ENCODE data around the gene ABLIM1. TPM values are rescaled to one million over a fixed set of nuclear protein-coding genes. Genes with fewer than 3 reads are reported as not detected.
A peak's percentile ranks its signal among the peaks of the same experiment; 100 is the strongest.

ABLIM1 gene
- total RNA-seq, 2 donors from 2014 or later, result 79.4 to 123 TPM

DNA sequence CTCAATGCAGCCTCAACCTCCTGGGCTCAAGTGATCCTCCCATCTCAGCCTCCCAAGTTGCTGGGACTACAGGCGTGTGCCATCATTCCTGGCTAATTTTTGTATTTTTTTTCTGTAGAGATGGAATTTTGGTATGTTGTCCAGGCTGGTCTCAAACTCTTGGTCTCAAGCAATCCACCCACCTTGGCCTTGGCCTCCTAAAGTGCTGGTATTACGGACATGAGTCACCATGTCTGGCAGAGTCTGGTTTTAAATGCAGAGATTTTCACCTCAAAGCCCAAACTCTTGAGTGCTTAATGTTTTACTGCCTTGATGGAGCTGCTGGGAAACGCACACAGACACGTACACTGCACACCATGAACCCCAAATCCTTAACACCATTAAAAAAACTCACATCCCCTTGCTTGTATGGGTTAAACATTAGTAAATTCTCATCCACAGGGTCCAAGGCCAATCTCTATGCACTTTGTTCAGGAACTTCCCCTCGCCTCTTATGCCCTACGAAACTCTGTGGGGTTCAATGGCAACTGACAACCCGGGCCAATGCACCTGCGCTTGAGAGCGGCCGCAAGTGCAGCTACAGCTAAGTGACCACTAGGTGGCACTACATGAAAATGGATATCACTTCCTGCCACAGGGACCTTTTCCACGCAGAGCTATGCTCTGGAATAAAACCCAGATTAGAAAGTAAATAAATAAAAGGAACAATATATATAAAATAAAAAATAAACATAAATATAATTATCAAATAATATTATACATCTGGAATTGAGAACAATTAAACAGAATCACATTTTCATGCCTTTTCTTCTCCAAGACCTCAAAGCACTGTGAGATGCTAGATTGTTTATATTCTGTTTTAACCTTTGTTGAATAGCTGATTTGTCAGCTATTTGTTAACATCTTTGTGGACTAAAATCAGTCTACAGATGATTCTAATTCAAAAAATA is 186.8 kb downstream of the ABLIM1 start:
- intact Hi-C loops (cut with DNase I), result loop anchor here in 1 of 2 donors (10.0 kb wide), 1 partner anchor 74 kb away; no protein-coding TSS in a partner anchor
- DNase-seq (ENCODE audit: low spot score), result peak; percentile 88

DNA sequence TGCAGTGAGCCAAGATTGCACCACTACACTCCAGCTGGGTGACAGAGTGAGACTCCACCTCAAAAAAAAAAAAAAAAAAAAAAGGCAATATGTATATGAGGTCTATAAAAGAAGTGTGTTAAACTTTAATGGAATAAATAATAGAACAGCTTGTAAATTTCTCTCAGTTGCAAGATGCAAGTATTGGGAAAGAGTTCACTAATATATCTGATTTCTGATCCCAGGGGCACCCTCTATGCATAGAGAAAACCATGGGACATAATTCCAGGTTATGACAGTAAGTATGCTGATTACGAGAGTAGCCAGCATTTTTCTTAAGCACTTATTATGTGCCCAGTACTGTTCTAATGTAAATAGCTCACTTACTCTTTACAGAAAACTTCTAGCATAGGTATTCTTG is 187.7 kb downstream of the ABLIM1 start:
- intact Hi-C loops (cut with DNase I), result loop anchor here in 1 of 2 donors (10.0 kb wide), 1 partner anchor 74 kb away; no protein-coding TSS in a partner anchor
- no peak for DNase-seq (ENCODE audit: low spot score)

DNA sequence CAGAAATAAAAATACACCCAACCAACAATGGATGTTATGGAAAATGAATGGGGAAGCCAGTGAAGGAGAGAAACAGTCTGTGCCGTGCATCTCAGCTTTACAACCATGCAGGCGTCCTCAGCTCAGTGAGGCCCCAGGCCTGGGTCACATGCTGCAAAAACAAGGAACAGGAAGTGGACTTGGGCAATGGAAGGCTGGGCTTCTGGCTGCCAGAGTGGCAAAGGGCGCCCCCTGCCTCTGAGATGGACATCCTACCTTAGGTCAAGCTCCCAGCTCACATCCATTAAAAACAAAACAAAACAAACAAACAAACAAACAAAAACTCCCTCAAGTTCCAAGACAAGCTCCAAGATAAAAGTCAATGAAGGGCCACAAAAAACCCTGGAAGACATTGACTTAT is 199.1 kb downstream of the ABLIM1 start:
- DNase-seq (ENCODE audit: low spot score), result peak; percentile 84
- intact Hi-C loops (cut with DNase I), result no loop called here

DNA sequence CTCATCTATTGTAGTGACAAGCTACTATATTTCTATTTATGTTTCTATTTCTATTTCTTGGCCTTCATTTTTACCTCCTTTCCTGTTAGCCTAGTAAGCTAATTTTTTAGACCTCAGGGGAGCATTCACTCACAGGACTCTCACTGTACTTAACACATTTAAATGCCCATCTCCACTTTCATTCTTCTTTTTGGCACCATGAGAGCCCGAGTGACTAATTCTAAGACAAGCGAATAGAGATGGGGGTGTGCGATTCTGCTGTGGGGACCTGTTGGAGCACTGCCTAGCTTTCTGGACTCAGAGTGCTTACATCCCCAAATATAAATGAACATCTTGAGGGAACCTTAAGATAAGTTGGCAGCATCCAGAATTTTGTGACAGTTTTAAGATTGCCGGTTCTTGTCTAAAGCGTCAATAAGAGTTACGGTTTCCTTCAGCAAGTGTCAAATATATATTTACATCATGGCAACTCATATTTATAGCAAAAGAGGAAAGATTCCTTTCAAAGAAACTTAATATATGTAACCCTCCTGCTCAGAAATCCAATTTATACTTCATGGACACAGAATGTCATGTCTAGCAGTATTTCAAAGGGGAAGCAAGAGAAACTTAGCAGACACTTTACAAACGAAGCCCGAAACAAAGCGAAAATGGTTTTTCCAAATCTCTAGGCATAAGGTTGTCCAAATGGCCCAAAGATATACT is 199.7 kb downstream of the ABLIM1 start:
- DNase-seq (ENCODE audit: low spot score), result no peak
- intact Hi-C loops (cut with DNase I), result no loop called here

DNA sequence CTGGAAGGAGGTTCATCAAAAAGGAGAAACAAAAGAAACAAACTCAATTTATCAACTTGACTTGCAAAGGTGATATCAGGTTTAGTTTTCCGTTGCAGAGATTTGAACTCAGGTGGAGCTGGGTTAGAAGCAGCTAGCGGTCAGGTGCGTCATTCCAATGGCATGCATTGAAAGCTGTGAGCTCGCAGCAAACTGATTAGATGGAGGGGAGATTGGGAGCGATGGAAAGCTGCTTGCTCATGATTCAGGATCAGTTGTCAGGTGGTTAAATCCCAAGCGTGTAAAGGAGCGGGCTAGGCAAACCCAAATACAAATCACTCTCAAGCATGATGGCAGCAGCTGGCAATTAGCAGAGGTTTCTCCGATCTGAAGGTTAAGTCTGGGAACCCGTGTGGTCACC is 204.5 kb downstream of the ABLIM1 start:
- no peak for DNase-seq (ENCODE audit: low spot score)
- intact Hi-C loops (cut with DNase I), result no loop called here

DNA sequence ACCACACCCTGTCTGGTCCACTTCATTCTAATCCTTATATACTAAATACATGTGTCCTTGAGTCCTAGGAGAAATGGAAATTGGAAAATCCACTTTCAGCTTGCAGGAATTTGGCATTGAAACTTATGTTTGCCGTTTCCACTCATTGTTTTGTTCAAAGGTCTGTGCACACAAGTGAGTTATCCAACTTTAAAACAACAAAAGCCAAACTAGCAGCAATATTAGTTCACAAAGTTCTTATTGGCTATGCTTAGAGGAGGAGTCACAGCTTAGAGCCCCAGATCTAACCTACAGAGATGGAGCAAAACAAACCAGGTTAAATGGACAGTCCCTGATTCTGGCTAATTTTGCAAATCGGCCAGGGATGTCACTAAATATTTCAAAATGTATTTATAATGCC is 209.2 kb downstream of the ABLIM1 start:
- DNase-seq (ENCODE audit: low spot score), result no peak
- intact Hi-C loops (cut with DNase I), result no loop called here

DNA sequence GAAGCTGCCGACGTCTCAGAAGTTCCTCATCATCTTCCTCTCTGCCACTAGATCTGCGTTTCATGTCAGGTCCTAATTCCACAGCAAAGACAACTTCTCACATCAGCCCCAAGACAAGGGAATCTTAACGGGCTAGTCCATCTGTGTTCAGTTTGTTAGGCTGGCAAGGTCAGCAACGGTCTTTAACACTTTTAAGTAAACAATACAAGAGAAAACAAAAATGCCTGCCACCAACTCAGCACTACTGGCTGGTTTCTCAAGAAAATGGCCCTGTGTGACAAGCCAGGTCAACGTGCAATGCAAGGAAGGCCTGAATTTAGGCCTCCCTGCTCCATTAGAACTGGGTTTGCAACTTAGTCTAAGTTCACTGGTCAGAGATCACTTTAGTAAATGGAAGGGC is 212.7 kb downstream of the ABLIM1 start:
- intact Hi-C loops (cut with DNase I), result no loop called here
- no peak for DNase-seq (ENCODE audit: low spot score)

DNA sequence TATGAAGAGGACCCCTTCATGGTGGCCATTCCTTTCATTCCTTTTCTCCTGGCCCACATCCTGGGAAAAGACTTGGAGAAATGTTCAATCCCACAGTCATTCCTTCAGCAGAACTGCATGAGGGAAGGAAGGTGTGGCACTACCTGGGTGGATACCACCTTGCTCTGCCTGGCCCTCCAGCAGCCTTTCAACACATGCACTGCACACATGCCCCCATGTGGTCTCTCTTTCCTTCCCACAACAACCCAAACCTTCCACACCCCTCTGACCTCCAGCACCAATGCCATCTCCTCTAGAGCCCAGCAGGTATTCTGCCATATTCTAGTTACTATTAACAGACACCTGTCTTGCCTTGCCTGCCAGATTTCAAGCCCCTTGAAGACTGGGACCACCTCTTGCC is 213.3 kb downstream of the ABLIM1 start:
- intact Hi-C loops (cut with DNase I), result no loop called here
- no peak for DNase-seq (ENCODE audit: low spot score)

DNA sequence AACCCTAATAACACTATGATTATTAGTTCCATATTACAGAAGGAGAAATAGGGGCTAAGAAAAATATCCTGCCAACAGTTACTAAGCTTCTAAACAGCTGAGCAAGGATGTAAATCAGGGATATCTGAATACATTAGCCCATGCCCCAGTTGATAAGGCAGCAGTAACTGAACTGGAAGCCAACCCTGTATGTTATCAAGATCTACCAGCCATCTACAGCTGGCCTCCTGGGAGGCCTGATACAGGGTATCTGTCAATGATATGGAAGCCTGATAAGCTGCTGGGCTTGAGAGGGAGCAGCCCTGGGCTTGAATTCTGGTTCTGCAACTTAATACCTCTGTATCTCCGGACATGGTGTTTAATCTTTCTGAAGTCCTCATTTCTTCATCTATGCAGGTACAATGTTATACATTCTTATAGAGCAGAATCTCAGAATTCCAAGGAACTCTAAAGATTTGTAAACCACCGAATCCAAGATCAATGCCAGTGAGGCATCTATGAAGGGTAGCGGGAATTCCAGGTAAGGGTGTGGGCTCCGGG is 215.9 kb downstream of the ABLIM1 start:
- intact Hi-C loops (cut with DNase I), result no loop called here
- no peak for DNase-seq (ENCODE audit: low spot score)

DNA sequence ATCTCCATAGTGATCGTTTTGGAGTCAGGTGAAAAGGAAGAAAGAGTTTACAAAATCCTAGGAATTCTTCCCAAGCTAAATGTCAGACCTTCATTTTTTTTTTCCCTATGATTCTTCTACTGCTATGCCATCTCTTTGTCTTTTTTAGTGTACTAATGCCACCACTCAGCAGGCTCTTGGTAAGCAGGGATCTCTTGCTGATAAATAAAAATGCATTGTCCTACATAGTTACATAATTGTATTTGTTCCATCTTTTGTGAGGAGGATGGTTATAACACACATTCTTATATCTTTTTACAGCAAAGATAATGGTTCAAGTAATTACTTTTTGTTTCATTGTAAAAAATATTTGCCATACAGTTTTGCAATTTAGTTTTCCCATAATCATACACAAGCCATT is 217.0 kb downstream of the ABLIM1 start:
- intact Hi-C loops (cut with DNase I), result no loop called here
- no peak for DNase-seq (ENCODE audit: low spot score)

DNA sequence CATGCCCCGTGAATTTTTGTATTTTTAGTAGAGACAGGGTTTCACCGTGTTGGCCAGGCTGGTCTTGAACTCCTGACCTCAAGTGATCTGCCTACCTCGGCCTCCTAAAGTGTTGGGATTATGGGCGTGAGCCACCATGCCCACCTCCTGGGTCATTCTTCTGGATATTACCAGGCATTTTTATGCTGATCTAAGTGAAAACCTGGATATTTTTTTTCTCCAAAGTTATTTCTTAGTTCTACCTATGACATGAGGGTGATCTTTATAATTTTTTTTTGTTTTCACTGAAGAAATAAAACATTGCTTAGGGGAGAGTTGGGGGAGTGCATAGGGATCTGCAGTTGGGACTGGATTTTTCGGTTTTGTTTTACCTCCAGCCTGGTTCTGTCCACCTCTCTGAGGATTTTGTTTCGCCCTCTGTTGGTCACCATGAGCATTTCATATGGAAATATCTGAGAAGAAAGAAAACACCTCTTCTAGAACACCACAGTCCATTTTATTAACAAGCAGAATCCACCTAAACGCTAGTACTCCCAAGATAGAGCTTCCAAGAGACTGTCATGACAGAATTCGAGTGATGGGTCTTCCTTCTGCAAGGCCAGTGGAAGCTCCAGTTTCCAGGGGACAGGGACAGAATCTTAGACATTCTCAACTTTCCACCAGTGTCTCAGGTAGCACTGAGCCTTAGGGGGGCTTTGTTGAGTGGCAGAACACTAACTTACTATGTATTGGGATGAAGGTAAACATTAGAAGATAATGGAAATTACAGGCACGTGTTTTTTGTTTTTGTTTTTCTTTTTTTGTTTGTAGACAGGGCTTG is 220.4 kb downstream of the ABLIM1 start:
- DNase-seq (ENCODE audit: low spot score), result no peak
- intact Hi-C loops (cut with DNase I), result loop anchor here (10.0 kb wide), 1 partner anchor 133 kb away; no protein-coding TSS in a partner anchor

DNA sequence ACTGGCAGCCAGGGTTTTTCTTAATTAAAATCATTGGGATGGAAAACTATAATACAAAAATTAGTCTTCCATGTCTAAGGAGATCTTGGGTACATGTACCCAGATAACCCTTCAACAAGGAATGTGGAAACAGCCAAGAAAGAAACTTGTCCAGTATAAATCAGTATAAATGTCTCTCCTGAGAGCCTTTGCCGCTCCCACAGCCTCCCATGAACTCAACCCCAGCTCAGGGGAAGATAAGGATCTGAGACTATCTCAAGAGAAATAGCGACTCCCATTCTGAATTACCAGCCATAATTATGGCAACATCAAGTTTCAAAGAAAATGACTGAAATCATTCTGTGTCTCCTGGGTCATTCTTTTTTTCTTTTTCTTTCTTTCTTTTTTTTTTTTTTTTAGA is 221.1 kb downstream of the ABLIM1 start:
- no peak for DNase-seq (ENCODE audit: low spot score)

DNA sequence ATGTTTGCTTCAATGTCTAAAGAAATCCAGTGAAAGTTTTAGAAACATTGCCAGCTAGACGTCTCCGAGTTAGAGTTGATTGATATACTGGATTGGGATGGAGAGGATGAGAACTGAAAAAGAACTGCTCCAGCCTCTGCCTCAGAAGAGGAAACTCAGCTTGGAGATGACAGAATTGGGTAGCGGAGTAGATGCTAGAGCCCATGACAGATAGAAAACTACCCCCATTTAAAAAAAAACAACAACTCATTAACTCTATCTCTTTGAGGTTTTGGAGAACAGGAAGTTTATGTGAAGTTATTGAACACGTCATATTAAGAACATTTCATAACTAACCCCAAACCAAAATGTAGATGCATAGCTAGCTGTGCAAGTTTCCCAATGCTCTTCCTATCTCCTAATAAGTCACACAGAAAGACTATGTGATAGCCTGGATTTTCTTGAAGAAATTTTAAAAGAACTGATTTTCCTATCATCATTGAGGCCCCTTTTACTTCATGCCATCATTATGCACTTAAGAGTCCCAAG is 225.4 kb downstream of the ABLIM1 start:
- no peak for DNase-seq (ENCODE audit: low spot score)
- intact Hi-C loops (cut with DNase I), result loop anchor here (10.0 kb wide), 1 partner anchor 128 kb away; no protein-coding TSS in a partner anchor

More for the DNA sequence above, 221.1 kb downstream of the ABLIM1 start:
- intact Hi-C loops (cut with DNase I), result loop anchor here (10.0 kb wide), 1 partner anchor 132 kb away; no protein-coding TSS in a partner anchor

DNA sequence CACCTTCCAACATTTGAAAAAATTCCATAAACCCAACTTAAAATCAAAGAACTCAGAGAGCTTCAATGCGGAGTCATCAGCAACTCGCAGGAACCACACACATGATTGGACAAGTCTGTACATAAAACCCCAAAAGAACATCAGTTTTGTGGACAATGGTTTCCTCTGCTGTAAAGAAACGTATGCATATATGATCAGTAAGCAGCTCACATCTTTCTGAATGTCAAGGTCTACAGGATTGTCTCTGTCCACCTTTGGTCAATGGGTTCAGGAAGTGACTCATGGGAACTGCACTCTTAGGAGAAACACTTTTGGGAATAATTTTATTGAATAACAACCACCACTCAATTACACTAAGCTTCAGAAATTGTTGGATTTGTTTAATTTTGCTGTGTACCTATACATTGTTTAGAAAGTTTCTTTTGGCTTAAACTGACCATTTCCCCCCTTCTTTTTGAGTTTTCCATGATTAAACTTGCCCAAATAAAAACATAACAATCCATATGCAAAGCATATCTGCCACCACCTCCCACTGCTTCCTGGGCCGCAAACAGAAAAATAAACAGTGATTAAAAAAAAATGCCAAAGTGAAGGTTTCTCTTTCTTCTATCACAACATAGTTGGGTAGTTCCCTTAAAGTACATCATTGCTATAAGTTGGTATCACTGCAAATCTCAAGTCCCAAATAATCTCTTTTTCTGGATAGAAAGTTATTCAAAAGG is 226.5 kb downstream of the ABLIM1 start:
- intact Hi-C loops (cut with DNase I), result loop anchor here (10.0 kb wide), 1 partner anchor 127 kb away; no protein-coding TSS in a partner anchor
- DNase-seq (ENCODE audit: low spot score), result no peak

DNA sequence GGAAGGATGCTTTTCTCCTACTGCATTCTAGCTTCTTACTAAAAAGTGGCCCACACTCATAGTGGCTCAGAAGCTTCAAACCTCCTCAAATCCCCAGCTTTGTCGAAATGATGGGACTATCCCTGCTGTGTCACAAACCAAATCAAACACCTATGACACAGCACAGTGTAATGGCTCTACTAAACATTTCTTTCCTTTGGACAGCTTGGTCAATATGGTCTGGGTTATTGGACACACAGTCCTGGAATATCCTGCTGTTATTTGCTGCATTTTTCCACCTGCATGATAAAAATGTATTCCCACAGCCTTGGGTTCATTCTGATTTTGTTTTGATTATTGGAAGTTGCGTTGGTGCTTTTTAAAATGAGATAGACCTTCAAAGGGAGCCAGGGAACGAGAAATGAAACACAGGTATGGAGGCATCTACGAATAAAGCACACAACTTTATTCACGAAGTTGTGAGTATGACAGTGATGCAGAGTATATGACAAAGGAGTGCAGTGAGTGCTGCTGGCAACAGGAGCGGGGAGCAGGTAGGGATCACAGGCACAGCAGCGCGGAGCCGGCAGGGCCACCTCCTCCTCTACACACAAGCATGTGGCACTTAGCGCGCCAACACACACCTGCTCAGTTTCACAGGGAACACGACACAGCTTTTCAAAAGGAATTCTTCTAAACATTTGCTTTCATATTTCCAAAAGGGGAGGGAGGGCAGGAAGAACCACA is 227.2 kb downstream of the ABLIM1 start:
- intact Hi-C loops (cut with DNase I), result loop anchor here (10.0 kb wide), 1 partner anchor 126 kb away; no protein-coding TSS in a partner anchor
- DNase-seq (ENCODE audit: low spot score), result no peak

DNA sequence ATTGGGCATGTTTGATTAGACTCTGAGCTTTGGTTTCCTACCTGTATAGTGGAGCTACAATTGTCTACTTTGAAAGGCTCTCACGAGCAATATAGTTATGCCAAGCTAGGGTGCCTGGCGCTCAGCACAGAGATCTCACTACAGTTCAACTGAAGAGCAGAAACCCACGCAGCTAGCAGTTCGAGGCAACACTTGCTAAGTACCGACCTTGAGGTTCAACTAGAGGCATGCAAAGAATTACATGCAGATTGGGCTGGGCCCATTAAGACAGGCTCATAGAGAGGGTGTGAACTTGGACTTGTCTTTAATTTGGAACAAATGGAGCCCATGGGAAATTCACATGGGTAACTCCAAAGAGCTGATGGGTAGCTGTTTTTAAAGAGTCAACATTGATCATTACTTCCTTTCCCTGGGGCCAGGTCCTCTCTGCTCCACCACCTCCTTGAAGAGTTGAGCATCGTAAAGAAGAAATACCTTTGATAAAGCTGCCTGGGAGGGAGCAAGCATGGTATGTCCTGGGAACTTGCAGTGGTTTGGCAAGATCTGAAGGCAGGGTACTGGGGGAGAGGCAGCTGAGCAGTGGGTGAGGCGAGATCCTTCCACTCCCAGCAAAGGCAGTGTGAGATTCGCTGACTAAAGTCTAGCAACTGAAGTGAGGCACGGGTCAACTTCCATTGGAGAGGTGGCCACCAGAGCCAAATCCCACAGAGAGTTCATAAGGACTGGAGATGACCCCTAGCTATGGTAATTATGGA is 228.3 kb downstream of the ABLIM1 start:
- intact Hi-C loops (cut with DNase I), result loop anchor here (10.0 kb wide), 1 partner anchor 125 kb away; no protein-coding TSS in a partner anchor
- DNase-seq (ENCODE audit: low spot score), result no peak
